H9 (cell line): Measurements from ENCODE around the gene MSI2. TPM values are rescaled to one million over a fixed set of nuclear protein-coding genes. Genes with fewer than 3 reads are reported as not detected.
A peak's percentile ranks its signal among the peaks of the same experiment; 100 is the strongest.

Experiments used
- DNase-seq: peaks from one replicate; pipeline ENCODE4 v3.0.0-alpha.2; 2017
- H2AFZ ChIP-seq: one replicate; pipeline ENCODE4 v1.6.1; 2013; ENCODE audit warnings: mild to moderate bottlenecking, low read length, control low read depth, moderate library complexity
- H2AK5ac ChIP-seq: 2 replicates; pipeline ENCODE4 v1.6.1; 2013; ENCODE audit warnings: low read length, control low read depth, mixed read lengths; ENCODE audit not compliant: insufficient read length
- H2BK120ac ChIP-seq: one replicate; pipeline ENCODE4 v1.6.1; 2013; ENCODE audit warnings: low read depth, mild to moderate bottlenecking, low read length, control low read depth, inconsistent platforms; ENCODE audit not compliant: poor library complexity, severe bottlenecking
- H2BK12ac ChIP-seq: 2 replicates; pipeline ENCODE4 v1.6.1; 2013; ENCODE audit warnings: low read length, control low read depth, mixed read lengths, low read depth; ENCODE audit not compliant: insufficient read length
- H2BK15ac ChIP-seq: 2 replicates; pipeline ENCODE4 v1.6.1; 2013; ENCODE audit warnings: low read depth, low read length, control low read depth
- H2BK20ac ChIP-seq: one replicate; pipeline ENCODE4 v1.6.1; 2013; ENCODE audit warnings: low read depth, mild to moderate bottlenecking, low read length, control low read depth, inconsistent platforms; ENCODE audit not compliant: poor library complexity, severe bottlenecking
- H2BK5ac ChIP-seq: 2 replicates; pipeline ENCODE4 v1.6.1; 2013; ENCODE audit warnings: low read length, control low read depth, mixed read lengths; ENCODE audit not compliant: insufficient read length
- H3K14ac ChIP-seq: 2 replicates; pipeline ENCODE4 v1.6.1; 2013; ENCODE audit warnings: low read length, control low read depth; ENCODE audit not compliant: insufficient read depth
- H3K18ac ChIP-seq: 2 replicates; pipeline ENCODE4 v1.6.1; 2013; ENCODE audit warnings: low read depth, mild to moderate bottlenecking, mixed read lengths, low read length, control low read depth; ENCODE audit not compliant: insufficient read length
- H3K23ac ChIP-seq: 2 replicates; pipeline ENCODE4 v1.6.1; 2013; ENCODE audit warnings: low read length, control low read depth, mixed read lengths, low read depth; ENCODE audit not compliant: insufficient read length
- H3K23me2 ChIP-seq: 2 replicates; pipeline ENCODE4 v1.6.1; 2013; ENCODE audit warnings: low read depth, mild to moderate bottlenecking, mixed read lengths, low read length, control low read depth; ENCODE audit not compliant: insufficient read length, poor library complexity, severe bottlenecking
- H3K27ac ChIP-seq: 2 replicates; pipeline ENCODE4 v1.5.1; 2013; ENCODE audit warnings: low read length, control low read depth, mixed read lengths, low read depth; ENCODE audit not compliant: insufficient read length
- H3K27me3 ChIP-seq: 2 replicates; pipeline ENCODE4 v1.6.1; 2013; ENCODE audit warnings: low read length, control low read depth, inconsistent platforms; ENCODE audit not compliant: insufficient read depth
- H3K4ac ChIP-seq: 2 replicates; pipeline ENCODE4 v1.6.1; 2013; ENCODE audit warnings: low read depth, mild to moderate bottlenecking, control low read depth, inconsistent platforms, low read length, moderate library complexity
- H3K4me1 ChIP-seq: 2 replicates; pipeline ENCODE4 v1.6.1; 2013; ENCODE audit warnings: low read length, control low read depth, inconsistent platforms; ENCODE audit not compliant: insufficient read depth
- H3K4me2 ChIP-seq: 2 replicates; pipeline ENCODE4 v1.6.1; 2013; ENCODE audit warnings: low read length, control low read depth, mixed read lengths; ENCODE audit not compliant: insufficient read length, insufficient read depth
- H3K56ac ChIP-seq: 2 replicates; pipeline ENCODE4 v1.6.1; 2013; ENCODE audit warnings: low read depth, mild to moderate bottlenecking, mixed read lengths, low read length, control low read depth; ENCODE audit not compliant: insufficient read length
- H3K79me1 ChIP-seq: 2 replicates; pipeline ENCODE4 v1.6.1; 2013; ENCODE audit warnings: low read depth, mild to moderate bottlenecking, moderate library complexity, low read length, control low read depth, inconsistent platforms; ENCODE audit not compliant: insufficient read depth, poor library complexity, severe bottlenecking
- H3K79me2 ChIP-seq: 2 replicates; pipeline ENCODE4 v1.6.1; 2013; ENCODE audit warnings: low read length, control low read depth, inconsistent platforms; ENCODE audit not compliant: insufficient read depth
- H3K9ac ChIP-seq: 2 replicates; pipeline ENCODE4 v1.6.1; 2013; ENCODE audit warnings: low read length, control low read depth, mixed read lengths; ENCODE audit not compliant: insufficient read length; ENCODE audit errors: extremely low read depth
- H3K9me3 ChIP-seq: one replicate; pipeline ENCODE4 v1.6.1; 2013; ENCODE audit warnings: low read depth, low read length, inconsistent platforms; ENCODE audit not compliant: control insufficient read depth
- H3T11ph ChIP-seq: one replicate; pipeline ENCODE4 v1.6.1; 2013; ENCODE audit warnings: mild to moderate bottlenecking, low read length, control low read depth, inconsistent platforms
- H4K20me1 ChIP-seq: one replicate; pipeline ENCODE4 v1.6.1; 2013; ENCODE audit not compliant: control insufficient read depth, insufficient read length, insufficient read depth
- H4K5ac ChIP-seq: 2 replicates; pipeline ENCODE4 v1.6.1; 2013; ENCODE audit warnings: low read depth, mild to moderate bottlenecking, mixed read lengths, low read length, control low read depth; ENCODE audit not compliant: insufficient read length
- H4K8ac ChIP-seq: replicated peaks from 2 replicates; pipeline ENCODE4 v1.6.1; 2013; ENCODE audit warnings: low read length, control low read depth, mixed read lengths, low read depth; ENCODE audit not compliant: insufficient read length
- H4K91ac ChIP-seq: 2 replicates; pipeline ENCODE4 v1.6.1; 2013; ENCODE audit warnings: low read depth, mild to moderate bottlenecking, moderate library complexity, mixed read lengths, low read length, control low read depth; ENCODE audit not compliant: insufficient read length
- H3K27ac Mint-ChIP-seq, 3 experiments: 2 replicates in 2 of 3; 3 replicates in 1 of 3; pipeline ENCODE4 v1.8.0; 2020 to 2021; ENCODE audit warnings: mixed read lengths in 3 of 3, mild to moderate bottlenecking in 1 of 3, moderate library complexity in 1 of 3
- H3K27me3 Mint-ChIP-seq: 2 replicates; pipeline ENCODE4 v1.8.0; 2021; ENCODE audit warnings: low read depth, mild to moderate bottlenecking, moderate library complexity, mixed read lengths
- H3K36me3 Mint-ChIP-seq, 3 experiments: 2 replicates in 2 of 3; 3 replicates in 1 of 3; pipeline ENCODE4 v1.8.0; 2020 to 2021; ENCODE audit warnings: low read depth in 3 of 3, mixed read lengths in 3 of 3; ENCODE audit not compliant: insufficient read depth in 1 of 3
- H3K4me1 Mint-ChIP-seq, 2 experiments: 2 replicates each; pipeline ENCODE4 v1.8.0; 2020; ENCODE audit warnings: mixed read lengths in 2 of 2
- H3K4me3 Mint-ChIP-seq, 2 experiments: 2 replicates in 1 of 2; 3 replicates in 1 of 2; pipeline ENCODE4 v1.8.0; 2020 to 2021; ENCODE audit warnings: mild to moderate bottlenecking in 2 of 2, mixed read lengths in 2 of 2, moderate library complexity in 1 of 2
- H3K9me3 Mint-ChIP-seq, 2 experiments: 2 replicates in 1 of 2; 3 replicates in 1 of 2; pipeline ENCODE4 v1.8.0; 2020; ENCODE audit warnings: mild to moderate bottlenecking in 2 of 2, mixed read lengths in 2 of 2, moderate library complexity in 1 of 2
- CTCF ChIP-seq: fragments of 200-600 bp; sonication (generic); conservative IDR thresholded peaks from 3 replicates; pipeline ENCODE4 v1.8.0; 2021; ENCODE audit warnings: antibody characterized with exemption, mild to moderate bottlenecking
- whole genome bisulfite sequencing: extraction: QIAGEN DNeasy Blood & Tissue Kit; methylation state at CpG from one replicate; pipeline ENCODE4 v1.1.7; 2013; ENCODE audit warnings: missing lambda C conversion rate, low lambda C conversion rate, mixed read lengths; ENCODE audit not compliant: insufficient read length; ENCODE audit errors: extremely low coverage; 5-methylcytosine and 5-hydroxymethylcytosine counted together
- total RNA-seq: library from RNA; stranded (reverse); gene quantifications from 2 replicates; pipeline ENCODE4 v1.2.1, GENCODE V29; 2021

Gene MSI2
- total RNA-seq, 1 experiment from 2014 or later: 98.5 TPM

GRCh38 chr17:57507828-57508227 lies 251.5 kb downstream of the MSI2 start:
- Histone ChIP-seq H4K8ac (no peak overlapping the region), H3T11ph (no peak overlapping the region), H3K4ac (no peak overlapping the region), H3K9me3 (no peaks in the 10 kb centered on the region), H2AFZ (no peak overlapping the region), H3K23ac (no peak overlapping the region), H2BK15ac (no peak overlapping the region), H3K14ac (no peak overlapping the region), H3K4me1 (peaks cover 12% of the 10 kb centered on the region; the same call in 1 of the 2 replicates), H3K79me1 (no peaks in the 10 kb centered on the region), H2BK20ac (no peak overlapping the region), H4K20me1 (no peaks in the 10 kb centered on the region), H4K5ac (no peak overlapping the region), H2BK12ac (no peak overlapping the region), H2BK120ac (no peak overlapping the region), H2AK5ac (no peak overlapping the region), H3K79me2 (no peaks in the 10 kb centered on the region), H3K27me3 (no peaks in the 10 kb centered on the region), H3K18ac (no peak overlapping the region), H4K91ac (no peak overlapping the region), H3K27ac (no peak overlapping the region), H3K56ac (no peak overlapping the region), H2BK5ac (no peak overlapping the region), H3K9ac (no peak overlapping the region), H3K4me2 (no peak overlapping the region), H3K23me2 (no peaks in the 10 kb centered on the region)
- H3K27me3 Mint-ChIP-seq: no peaks in the 10 kb centered on the region; the same call in 1 of the 2 replicates
- DNase-seq: no peak
- H3K36me3 Mint-ChIP-seq: peaks cover 0 to 14% (median 4%) of the 10 kb centered on the region in 3 experiments; a peak in 3 of 7 replicates
- peaks cover 21 to 35% of the 10 kb centered on the region in 2 experiments; a peak in 3 of 4 replicates for H3K4me1 Mint-ChIP-seq
- TF ChIP-seq CTCF: no peak
- H3K4me3 Mint-ChIP-seq: no peak overlapping the region
- no CpG with 5 or more reads among the region's 8 CpGs for WGBS
- no peaks in the 10 kb centered on the region for H3K9me3 Mint-ChIP-seq
- peak overlapping the region in 1 of 3 experiments; percentile 49; a peak in 1 of 7 replicates for H3K27ac Mint-ChIP-seq
